ENCODE measurements around the gene RGR. TPM values are rescaled to one million over a fixed set of nuclear protein-coding genes. Genes with fewer than 3 reads are reported as not detected.

Gene RGR
- total RNA-seq: not detected in 2 replicates

- Mint-ChIP-seq H3K27me3 (ENCODE audit: low read depth) (no peaks in the 10 kb centered on the region), H3K4me3 (ENCODE audit: low read depth) (no peak within 1 kb of the TSS), H3K4me1 (ENCODE audit: low read depth) (no peaks in the 10 kb centered on the region), H3K27ac (no peak within 1 kb of the TSS), H3K36me3 (ENCODE audit: low read depth) (no peaks in the 10 kb centered on the region), H3K9me3 (no peaks in the 10 kb centered on the region)
- intact Hi-C loops (cut with micrococcal nuclease): no loop called here
- DNase-seq (ENCODE audit: low spot score): no peak
These were observed at the start of gene RGR for GRCh38 chr10:84244651-84245270. Gene RGR, plus strand, starts transcription at chr10:84245053. Its CDS starts 38 bp downstream, at chr10:84245091.

GRCh38 chr10:84196083-84196482 lies 48.8 kb upstream of the RGR start:
- H3K36me3 Mint-ChIP-seq (ENCODE audit: low read depth): no peaks in the 10 kb centered on the region
- H3K4me1 Mint-ChIP-seq (ENCODE audit: low read depth): no peaks in the 10 kb centered on the region
- DNase-seq (ENCODE audit: low spot score): no peak
- no peaks in the 10 kb centered on the region for H3K9me3 Mint-ChIP-seq
- H3K27me3 Mint-ChIP-seq (ENCODE audit: low read depth): peaks cover 43% of the 10 kb centered on the region
- H3K4me3 Mint-ChIP-seq (ENCODE audit: low read depth): no peak overlapping the region
- intact Hi-C loops (cut with micrococcal nuclease): no loop called here
- H3K27ac Mint-ChIP-seq: no peak overlapping the region

GRCh38 chr10:84196941-84197340 lies 47.9 kb upstream of the RGR start:
- peaks cover 42% of the 10 kb centered on the region for H3K27me3 Mint-ChIP-seq (ENCODE audit: low read depth)
- DNase-seq (ENCODE audit: low spot score): no peak
- no peaks in the 10 kb centered on the region for H3K4me1 Mint-ChIP-seq (ENCODE audit: low read depth)
- H3K27ac Mint-ChIP-seq: no peak overlapping the region
- intact Hi-C loops (cut with micrococcal nuclease): no loop called here
- H3K4me3 Mint-ChIP-seq (ENCODE audit: low read depth): no peak overlapping the region
- no peaks in the 10 kb centered on the region for H3K9me3 Mint-ChIP-seq
- H3K36me3 Mint-ChIP-seq (ENCODE audit: low read depth): no peaks in the 10 kb centered on the region

GRCh38 chr10:84197643-84198042 lies 47.2 kb upstream of the RGR start:
- no peak for DNase-seq (ENCODE audit: low spot score)
- Mint-ChIP-seq H3K4me1 (ENCODE audit: low read depth) (no peaks in the 10 kb centered on the region), H3K27me3 (ENCODE audit: low read depth) (peaks cover 38% of the 10 kb centered on the region), H3K36me3 (ENCODE audit: low read depth) (no peaks in the 10 kb centered on the region), H3K4me3 (ENCODE audit: low read depth) (no peak overlapping the region), H3K27ac (no peak overlapping the region), H3K9me3 (no peaks in the 10 kb centered on the region)
- intact Hi-C loops (cut with micrococcal nuclease): no loop called here

GRCh38 chr10:84198206-84198915 lies 46.5 kb upstream of the RGR start:
- no peaks in the 10 kb centered on the region for H3K9me3 Mint-ChIP-seq
- H3K4me1 Mint-ChIP-seq (ENCODE audit: low read depth): no peaks in the 10 kb centered on the region
- H3K36me3 Mint-ChIP-seq (ENCODE audit: low read depth): no peaks in the 10 kb centered on the region
- H3K27me3 Mint-ChIP-seq (ENCODE audit: low read depth): peaks cover 31% of the 10 kb centered on the region
- H3K27ac Mint-ChIP-seq: no peak overlapping the region
- DNase-seq (ENCODE audit: low spot score): no peak
- intact Hi-C loops (cut with micrococcal nuclease): no loop called here
- H3K4me3 Mint-ChIP-seq (ENCODE audit: low read depth): no peak overlapping the region

GRCh38 chr10:84200537-84201243 lies 44.2 kb upstream of the RGR start:
- Mint-ChIP-seq H3K4me3 (ENCODE audit: low read depth) (no peak overlapping the region), H3K27ac (no peak overlapping the region), H3K4me1 (ENCODE audit: low read depth) (no peaks in the 10 kb centered on the region), H3K9me3 (no peaks in the 10 kb centered on the region), H3K36me3 (ENCODE audit: low read depth) (no peaks in the 10 kb centered on the region), H3K27me3 (ENCODE audit: low read depth) (peaks cover 20% of the 10 kb centered on the region)
- DNase-seq (ENCODE audit: low spot score): no peak
- intact Hi-C loops (cut with micrococcal nuclease): no loop called here

- peaks cover 16% of the 10 kb centered on the region for H3K27me3 Mint-ChIP-seq (ENCODE audit: low read depth)
- H3K4me1 Mint-ChIP-seq (ENCODE audit: low read depth): no peaks in the 10 kb centered on the region
- no peak overlapping the region for H3K4me3 Mint-ChIP-seq (ENCODE audit: low read depth)
- H3K9me3 Mint-ChIP-seq: no peaks in the 10 kb centered on the region
- H3K36me3 Mint-ChIP-seq (ENCODE audit: low read depth): no peaks in the 10 kb centered on the region
- no peak for DNase-seq (ENCODE audit: low spot score)
- intact Hi-C loops (cut with micrococcal nuclease): no loop called here
- H3K27ac Mint-ChIP-seq: no peak overlapping the region
These were observed 43.6 kb upstream of the RGR start for GRCh38 chr10:84201244-84201606.

- intact Hi-C loops (cut with micrococcal nuclease): no loop called here
- H3K4me3 Mint-ChIP-seq (ENCODE audit: low read depth): no peak overlapping the region
- H3K27me3 Mint-ChIP-seq (ENCODE audit: low read depth): peaks cover 12% of the 10 kb centered on the region
- no peak for DNase-seq (ENCODE audit: low spot score)
- H3K9me3 Mint-ChIP-seq: no peaks in the 10 kb centered on the region
- H3K4me1 Mint-ChIP-seq (ENCODE audit: low read depth): no peaks in the 10 kb centered on the region
- no peak overlapping the region for H3K27ac Mint-ChIP-seq
- no peaks in the 10 kb centered on the region for H3K36me3 Mint-ChIP-seq (ENCODE audit: low read depth)
These were observed 43.2 kb upstream of the RGR start for GRCh38 chr10:84201682-84202081.

GRCh38 chr10:84202349-84202748 lies 42.5 kb upstream of the RGR start:
- intact Hi-C loops (cut with micrococcal nuclease): no loop called here
- no peak overlapping the region for H3K4me3 Mint-ChIP-seq (ENCODE audit: low read depth)
- no peaks in the 10 kb centered on the region for H3K9me3 Mint-ChIP-seq
- H3K4me1 Mint-ChIP-seq (ENCODE audit: low read depth): no peaks in the 10 kb centered on the region
- no peak overlapping the region for H3K27ac Mint-ChIP-seq
- peaks cover 12% of the 10 kb centered on the region for H3K27me3 Mint-ChIP-seq (ENCODE audit: low read depth)
- no peaks in the 10 kb centered on the region for H3K36me3 Mint-ChIP-seq (ENCODE audit: low read depth)
- no peak for DNase-seq (ENCODE audit: low spot score)

GRCh38 chr10:84204122-84204521 lies 40.7 kb upstream of the RGR start:
- no peaks in the 10 kb centered on the region for H3K9me3 Mint-ChIP-seq
- DNase-seq (ENCODE audit: low spot score): no peak
- H3K4me3 Mint-ChIP-seq (ENCODE audit: low read depth): no peak overlapping the region
- intact Hi-C loops (cut with micrococcal nuclease): no loop called here
- no peak overlapping the region for H3K27ac Mint-ChIP-seq
- peaks cover 6% of the 10 kb centered on the region for H3K27me3 Mint-ChIP-seq (ENCODE audit: low read depth)
- no peaks in the 10 kb centered on the region for H3K4me1 Mint-ChIP-seq (ENCODE audit: low read depth)
- no peaks in the 10 kb centered on the region for H3K36me3 Mint-ChIP-seq (ENCODE audit: low read depth)

GRCh38 chr10:84204610-84205009 lies 40.2 kb upstream of the RGR start:
- intact Hi-C loops (cut with micrococcal nuclease): loop anchor here (1.0 kb wide), 1 partner anchor 56 kb away; no protein-coding TSS in a partner anchor
- Mint-ChIP-seq H3K4me1 (ENCODE audit: low read depth) (no peaks in the 10 kb centered on the region), H3K9me3 (no peaks in the 10 kb centered on the region), H3K4me3 (ENCODE audit: low read depth) (no peak overlapping the region), H3K27ac (no peak overlapping the region), H3K36me3 (ENCODE audit: low read depth) (no peaks in the 10 kb centered on the region), H3K27me3 (ENCODE audit: low read depth) (peaks cover 6% of the 10 kb centered on the region)
- DNase-seq (ENCODE audit: low spot score): no peak

GRCh38 chr10:84205049-84205852 lies 39.6 kb upstream of the RGR start:
- H3K27ac Mint-ChIP-seq: no peak overlapping the region
- peak; percentile 28 for DNase-seq (ENCODE audit: low spot score)
- H3K4me3 Mint-ChIP-seq (ENCODE audit: low read depth): no peak overlapping the region
- H3K9me3 Mint-ChIP-seq: no peaks in the 10 kb centered on the region
- no peaks in the 10 kb centered on the region for H3K36me3 Mint-ChIP-seq (ENCODE audit: low read depth)
- H3K4me1 Mint-ChIP-seq (ENCODE audit: low read depth): no peaks in the 10 kb centered on the region
- H3K27me3 Mint-ChIP-seq (ENCODE audit: low read depth): peaks cover 6% of the 10 kb centered on the region
- intact Hi-C loops (cut with micrococcal nuclease): loop anchor here (1.0 kb wide), 1 partner anchor 57 kb away; no protein-coding TSS in a partner anchor

Data from activated T-helper 2 cell treated with anti-CD3 and anti-CD28 coated beads, Interferon-gamma antibody, Interleukin-2, Interleukin-4, amounts not matched to agents 10 μg/mL and 5 μg/mL and 100 μg/mL, durations not matched to agents 14 hours and 24 hours and 36 hours (primary cell).